B cell (primary cell): ENCODE measurements around the gene COLQ. TPM values are rescaled to one million over a fixed set of nuclear protein-coding genes. Genes with fewer than 3 reads are reported as not detected.

Experiments used
- ATAC-seq: fragments of 200-7000 bp; cut with Tn5 transposase; one replicate; pipeline ENCODE4 v1.10.0; 2021; ENCODE audit warnings: low read depth, mild to moderate bottlenecking, moderate number of reproducible peaks, moderate library complexity
- CTCF ChIA-PET: fragments of 350-600 bp; sonication (Branson Sonifier 250); formaldehyde crosslinking; loops from one replicate; lab custom pipeline; 2021; ENCODE audit warnings: antibody characterized with exemption, inconsistent platforms; lab: Charles Lee
- POLR2A ChIA-PET: fragments of 350-600 bp; sonication (Branson Sonifier 250); formaldehyde crosslinking; loops from one replicate; lab custom pipeline; 2021; ENCODE audit warnings: antibody characterized with exemption; lab: Charles Lee
- DNase-seq: peaks from one replicate; pipeline ENCODE4 v3.0.0; 2013
- H2AFZ ChIP-seq: 2 replicates; pipeline ENCODE4 v1.6.1; 2012; ENCODE audit warnings: mild to moderate bottlenecking, low read depth, low read length; ENCODE audit not compliant: insufficient read depth, poor library complexity, severe bottlenecking
- H3K27ac ChIP-seq, 2 donors: 1 replicate in 1 of 2; 2 replicates in 1 of 2; pipeline ENCODE4 v1.5.1; 2012 to 2013; ENCODE audit warnings: low read length in 2 of 2, mild to moderate bottlenecking in 2 of 2, moderate library complexity in 1 of 2
- H3K27me3 ChIP-seq, 4 experiments: fragments of 200-600 bp in 1 of 4; sonication (generic) in 1 of 4; replicated peaks in 1 of 4; 1 replicate in 2 of 4; 2 replicates in 2 of 4; pipeline versions ENCODE4 v1.6.1 to v1.7.0; 2013 to 2016; ENCODE audit warnings: low read length in 3 of 4, mild to moderate bottlenecking in 2 of 4, mixed read lengths in 1 of 4, moderate library complexity in 1 of 4; ENCODE audit not compliant: insufficient read depth in 4 of 4, control insufficient read depth in 3 of 4; ENCODE audit errors: control extremely low read depth in 1 of 4
- H3K36me3 ChIP-seq, 2 experiments: replicated peaks in 1 of 2; 1 replicate in 1 of 2; 2 replicates in 1 of 2; pipeline versions ENCODE4 v1.6.1 to v1.7.1; 2013; ENCODE audit warnings: low read length in 1 of 2; ENCODE audit not compliant: insufficient read depth in 2 of 2, control insufficient read depth in 1 of 2; ENCODE audit errors: control extremely low read depth in 1 of 2, extremely low read depth in 1 of 2
- H3K4me1 ChIP-seq, 2 donors: fragments of 200-600 bp in 1 of 2; sonication (generic) in 1 of 2; 1 replicate in 1 of 2; 2 replicates in 1 of 2; pipeline versions ENCODE4 v1.5.1 to v1.6.1; 2013 to 2017; ENCODE audit warnings: low read length in 2 of 2; ENCODE audit not compliant: control insufficient read depth in 2 of 2, insufficient read depth in 2 of 2
- H3K4me2 ChIP-seq: replicated peaks from 2 replicates; pipeline ENCODE3; 2012; ENCODE audit warnings: mild to moderate bottlenecking, low read depth, low read length; ENCODE audit not compliant: poor library complexity, severe bottlenecking
- H3K4me3 ChIP-seq, 5 experiments: fragments of 200-600 bp in 1 of 5; sonication (generic) in 1 of 5; 1 replicate in 3 of 5; 2 replicates in 2 of 5; pipeline versions ENCODE4 v1.5.1 to v1.7.0; 2011 to 2016; ENCODE audit warnings: low read length in 4 of 5, mild to moderate bottlenecking in 4 of 5, low read depth in 2 of 5, control low read depth in 1 of 5, moderate library complexity in 1 of 5; ENCODE audit not compliant: insufficient read depth in 1 of 5; ENCODE audit errors: control extremely low read depth in 1 of 5, extremely low read depth in 1 of 5
- H3K79me2 ChIP-seq: fragments of 200-600 bp; sonication (generic); one replicate; pipeline ENCODE4 v1.6.0; 2016; ENCODE audit warnings: low read length; ENCODE audit not compliant: control insufficient read depth, insufficient read depth
- H3K9ac ChIP-seq: fragments of 200-600 bp; sonication (generic); 2 replicates; pipeline ENCODE4 v1.6.1; 2017; ENCODE audit warnings: mild to moderate bottlenecking, low read length, moderate library complexity
- H3K9me3 ChIP-seq, 3 donors: one replicate each; pipeline versions ENCODE4 v1.6.1 to v1.7.1; 2013; ENCODE audit warnings: low read length in 2 of 3; ENCODE audit not compliant: control insufficient read depth in 2 of 3, insufficient read depth in 1 of 3; ENCODE audit errors: control extremely low read depth in 1 of 3
- H4K20me1 ChIP-seq: 2 replicates; pipeline ENCODE4 v1.6.0; 2012; ENCODE audit warnings: mild to moderate bottlenecking, low read length; ENCODE audit not compliant: insufficient read depth, control insufficient read depth, poor library complexity, severe bottlenecking
- H3K27ac Mint-ChIP-seq: one replicate; pipeline ENCODE4 v1.8.0; 2021; ENCODE audit warnings: mixed read lengths
- H3K27me3 Mint-ChIP-seq: one replicate; pipeline ENCODE4 v1.8.0; 2021; ENCODE audit warnings: mixed read lengths
- H3K4me1 Mint-ChIP-seq: one replicate; pipeline ENCODE4 v1.8.0; 2021; ENCODE audit warnings: mixed read lengths
- H3K4me3 Mint-ChIP-seq: one replicate; pipeline ENCODE4 v1.8.0; 2021; ENCODE audit warnings: mixed read lengths
- H3K9me3 Mint-ChIP-seq: one replicate; pipeline ENCODE4 v1.8.0; 2022; ENCODE audit warnings: mixed read lengths; ENCODE audit not compliant: insufficient read depth
- CTCF ChIP-seq: fragments of 200-600 bp; IDR thresholded peaks from one replicate; pipeline ENCODE4 v1.8.0; 2022; ENCODE audit warnings: antibody characterized with exemption, mild to moderate bottlenecking
- EZH2 ChIP-seq: IDR thresholded peaks from 2 replicates; pipeline ENCODE4 v1.6.1; 2012; ENCODE audit warnings: borderline replicate concordance, low read depth, mild to moderate bottlenecking, moderate library complexity, low read length; ENCODE audit not compliant: insufficient read depth, poor library complexity, severe bottlenecking
- WGBS: methylation state at CpG from one replicate; pipeline ENCODE4 v1.1.5; 2013; ENCODE audit warnings: missing lambda C conversion rate; ENCODE audit not compliant: insufficient coverage; 5-methylcytosine and 5-hydroxymethylcytosine counted together
- intact Hi-C: fragments of 100-400 bp; cut with micrococcal nuclease; formaldehyde crosslinking; loops from one replicate; pipeline ENCODE4 v1.10.0; 2022
- polyA plus RNA-seq: library from polyadenylated mRNA; depleted of rRNA; stranded (reverse); fragments of >200 nt; gene quantifications from 2 replicates; pipeline ENCODE4 v1.2.3, GENCODE V29; 2012
- total RNA-seq, 2 donors: library from RNA; stranded (reverse); fragments of 120-200 nt in 1 of 2; gene quantifications; 1 replicate in 1 of 2; 2 replicates in 1 of 2; pipeline versions ENCODE4 v1.2.3 to v1.2.4, GENCODE V29; 2013 to 2022

COLQ gene
- total and polyA plus RNA-seq, 2 donors (not counting 1 experiment from before 2014, with no cell fraction given): 1.9 to 2.5 TPM

GRCh38 chr3:15454965-15455364 lies 66.5 kb downstream of the COLQ start:
- H3K4me1 ChIP-seq: no peaks in the 10 kb centered on the region
- H3K9ac ChIP-seq: no peak overlapping the region
- no peak overlapping the region for H3K4me2 ChIP-seq
- DNase-seq: no peak
- intact Hi-C loops: no loop called here
- Mint-ChIP-seq H3K9me3 (no peaks in the 10 kb centered on the region), H3K27me3 (no peaks in the 10 kb centered on the region), H3K4me3 (no peak overlapping the region), H3K4me1 (no peaks in the 10 kb centered on the region), H3K27ac (no peak overlapping the region)
- no peaks in the 10 kb centered on the region for H3K79me2 ChIP-seq
- no peaks in the 10 kb centered on the region for H3K9me3 ChIP-seq
- no peak overlapping the region for H2AFZ ChIP-seq
- no peaks in the 10 kb centered on the region for H3K36me3 ChIP-seq
- no peaks in the 10 kb centered on the region for H4K20me1 ChIP-seq
- no peak overlapping the region for H3K4me3 ChIP-seq
- ChIA-PET CTCF (interaction anchor here (1.0 kb wide), 1 partner anchor 21 kb away, joined by 3 read pairs; no protein-coding TSS in a partner anchor), POLR2A (no interaction called here)
- H3K27ac ChIP-seq: no peak overlapping the region
- TF ChIP-seq EZH2 (no peak), CTCF (no peak)
- ATAC-seq: no peak
- H3K27me3 ChIP-seq: no peaks in the 10 kb centered on the region

- ATAC-seq: no peak
These were observed 67.4 kb downstream of the COLQ start for GRCh38 chr3:15453991-15454625.

More at GRCh38 chr3:15453991-15454625, 67.4 kb downstream of the COLQ start:
- Histone ChIP-seq H3K9me3 (no peaks in the 10 kb centered on the region), H3K79me2 (no peaks in the 10 kb centered on the region), H3K4me2 (no peak overlapping the region), H3K4me3 (no peak overlapping the region), H3K36me3 (no peaks in the 10 kb centered on the region), H3K9ac (no peak overlapping the region), H3K4me1 (no peaks in the 10 kb centered on the region), H4K20me1 (no peaks in the 10 kb centered on the region), H3K27me3 (no peaks in the 10 kb centered on the region), H3K27ac (no peak overlapping the region), H2AFZ (no peak overlapping the region)
- H3K27ac Mint-ChIP-seq: no peak overlapping the region
- intact Hi-C loops: no loop called here
- CTCF ChIA-PET: interaction anchor here (1.0 kb wide), 1 partner anchor 20 kb away, joined by 3 read pairs; no protein-coding TSS in a partner anchor
- TF ChIP-seq CTCF (no peak), EZH2 (no peak)
- DNase-seq: no peak
- H3K4me3 Mint-ChIP-seq: no peak overlapping the region
- POLR2A ChIA-PET: no interaction called here
- 80% methylated on average over 7 of the region's 9 CpGs for WGBS
- H3K27me3 Mint-ChIP-seq: no peaks in the 10 kb centered on the region
- no peaks in the 10 kb centered on the region for H3K4me1 Mint-ChIP-seq
- H3K9me3 Mint-ChIP-seq: no peaks in the 10 kb centered on the region
